Measurements from ENCODE around the gene ZNF710. TPM values are rescaled to one million over a fixed set of nuclear protein-coding genes. Genes with fewer than 3 reads are reported as not detected.

Gene ZNF710
- polyA plus RNA-seq, 1 donor from 2014 or later = 10.2 TPM

- peaks cover 4% of the 10 kb centered on the region for H3K36me3 ChIP-seq (ENCODE audit: insufficient read depth, low read length)
- no peak overlapping the region for H3K4me3 ChIP-seq (ENCODE audit: low read length)
- no peak overlapping the region for H3K27ac ChIP-seq (ENCODE audit: low read length)
- no peaks in the 10 kb centered on the region for H3K27me3 ChIP-seq (ENCODE audit: insufficient read depth, low read depth, low read length)
- H3K9me2 ChIP-seq (ENCODE audit: insufficient read depth, low read length) = no peaks in the 10 kb centered on the region
- no peaks in the 10 kb centered on the region for H3K79me2 ChIP-seq (replicated peaks; ENCODE audit: insufficient read depth, low read length)
- TF ChIP-seq RAD21 (conservative IDR thresholded peaks at IDR 0.05) = no peak
- TF ChIP-seq REST (IDR thresholded peaks at IDR 0.05; ENCODE audit: borderline replicate concordance) = no peak
- no peak for TF ChIP-seq EP300 (conservative IDR thresholded peaks at IDR 0.05; ENCODE audit: poor library complexity, severe bottlenecking)
- TF ChIP-seq MXI1 (conservative IDR thresholded peaks at IDR 0.05; ENCODE audit: poor library complexity, severe bottlenecking) = no peak
- TF ChIP-seq CTCF (IDR thresholded peaks at IDR 0.05; ENCODE audit: poor library complexity, severe bottlenecking) = no peak
- TF ChIP-seq EZH2 (IDR thresholded peaks at IDR 0.05; ENCODE audit: borderline replicate concordance, insufficient read depth, low read length, poor library complexity, severe bottlenecking) = no peak
- no peak for TF ChIP-seq TAF1 (IDR thresholded peaks at IDR 0.05; ENCODE audit: low read depth)
- no peak for TF ChIP-seq POLR2AphosphoS5 (IDR thresholded peaks at IDR 0.05)
- no peak for TF ChIP-seq SMC3 (conservative IDR thresholded peaks at IDR 0.05; ENCODE audit: poor library complexity)
- no peaks in the 10 kb centered on the region for H3K9me3 ChIP-seq (ENCODE audit: low read length)
- H3K9ac ChIP-seq (ENCODE audit: low read length) = no peak overlapping the region
- no peaks in the 10 kb centered on the region for H4K20me1 ChIP-seq (ENCODE audit: insufficient read depth)
- H3K4me2 ChIP-seq (ENCODE audit: low read length) = no peak overlapping the region
- H3F3A ChIP-seq (ENCODE audit: insufficient read depth, low read length, poor library complexity, severe bottlenecking) = no peaks in the 10 kb centered on the region
- H2AFZ ChIP-seq (ENCODE audit: low read depth, low read length) = no peak overlapping the region
Measured at GRCh38 chr15:90080458-90080755, 79.3 kb downstream of the ZNF710 start.

GRCh38 chr15:90080818-90081393, 79.8 kb downstream of the ZNF710 start:
- Histone ChIP-seq H3K27me3 (ENCODE audit: insufficient read depth, low read depth, low read length) (no peaks in the 10 kb centered on the region), H3K4me3 (ENCODE audit: low read length) (no peak overlapping the region), H3F3A (ENCODE audit: insufficient read depth, low read length, poor library complexity, severe bottlenecking) (no peaks in the 10 kb centered on the region), H3K79me2 (replicated peaks; ENCODE audit: insufficient read depth, low read length) (no peaks in the 10 kb centered on the region), H3K9ac (ENCODE audit: low read length) (no peak overlapping the region), H3K36me3 (ENCODE audit: insufficient read depth, low read length) (peaks cover 4% of the 10 kb centered on the region), H3K9me3 (ENCODE audit: low read length) (no peaks in the 10 kb centered on the region), H3K9me2 (ENCODE audit: insufficient read depth, low read length) (no peaks in the 10 kb centered on the region), H3K27ac (ENCODE audit: low read length) (no peak overlapping the region), H4K20me1 (ENCODE audit: insufficient read depth) (no peaks in the 10 kb centered on the region), H3K4me2 (ENCODE audit: low read length) (no peak overlapping the region), H2AFZ (ENCODE audit: low read depth, low read length) (no peak overlapping the region)
- TF ChIP-seq SMC3 (conservative IDR thresholded peaks at IDR 0.05; ENCODE audit: poor library complexity) = no peak
- TF ChIP-seq RAD21 (conservative IDR thresholded peaks at IDR 0.05) = no peak
- no peak for TF ChIP-seq POLR2AphosphoS5 (IDR thresholded peaks at IDR 0.05)
- no peak for TF ChIP-seq CTCF (IDR thresholded peaks at IDR 0.05; ENCODE audit: poor library complexity, severe bottlenecking)
- TF ChIP-seq EZH2 (IDR thresholded peaks at IDR 0.05; ENCODE audit: borderline replicate concordance, insufficient read depth, low read length, poor library complexity, severe bottlenecking) = no peak
- TF ChIP-seq EP300 (conservative IDR thresholded peaks at IDR 0.05; ENCODE audit: poor library complexity, severe bottlenecking) = no peak
- TF ChIP-seq REST (IDR thresholded peaks at IDR 0.05; ENCODE audit: borderline replicate concordance) = no peak

All from neural cell (in vitro differentiated cells).